IMR-90 (cell line): Measurements from ENCODE around the gene ZXDC. TPM values are rescaled to one million over a fixed set of nuclear protein-coding genes. Genes with fewer than 3 reads are reported as not detected.
A peak's percentile ranks its signal among the peaks of the same experiment; 100 is the strongest.

Experiments
- ATAC-seq: fragments of 200-7000 bp; cut with Tn5 transposase; 2 replicates; pipeline ENCODE4 v1.9.1; 2020; ENCODE audit warnings: low read depth, mild to moderate bottlenecking, moderate library complexity
- BruUV-seq: library from RNA; stranded (reverse); fragments of 400-500 nt; replicated peaks from 2 replicates; lab custom pipeline; 2021; lab: Mats Ljungman, UMichigan
- CTCF ChIA-PET: fragments of 300-600 bp; formaldehyde crosslinking; extraction: SDS; loops from one replicate; lab custom pipeline; 2021; ENCODE audit warnings: antibody characterized with exemption; lab: Yijun Ruan, JAX
- POLR2A ChIA-PET: fragments of 300-600 bp; sonication (Branson Sonifier 250); formaldehyde crosslinking; loops from one replicate; lab custom pipeline; 2022; ENCODE audit warnings: antibody characterized with exemption; ENCODE audit not compliant: unreplicated experiment; lab: Charles Lee
- DNase-seq: peaks from one replicate; pipeline ENCODE4 v3.0.0; 2013
- H2AFZ ChIP-seq: replicated peaks from 2 replicates; pipeline ENCODE3; 2013; ENCODE audit warnings: low read length, mild to moderate bottlenecking; ENCODE audit not compliant: poor library complexity
- H2AK5ac ChIP-seq: 2 replicates; pipeline ENCODE4 v1.6.1; 2013; ENCODE audit warnings: low read depth, low read length, inconsistent platforms
- H2AK9ac ChIP-seq: replicated peaks from 2 replicates; pipeline ENCODE3; 2013; ENCODE audit warnings: mild to moderate bottlenecking, low read depth, low read length, moderate library complexity; ENCODE audit not compliant: poor library complexity
- H2BK120ac ChIP-seq: 2 replicates; pipeline ENCODE4 v1.6.1; 2013; ENCODE audit warnings: low read depth, low read length, inconsistent platforms
- H2BK15ac ChIP-seq: 3 replicates; pipeline ENCODE4 v1.6.1; 2013; ENCODE audit warnings: low read depth, low read length, inconsistent platforms
- H2BK20ac ChIP-seq: 2 replicates; pipeline ENCODE4 v1.6.1; 2013; ENCODE audit warnings: low read depth, mild to moderate bottlenecking, inconsistent platforms, low read length, moderate library complexity
- H2BK5ac ChIP-seq: 2 replicates; pipeline ENCODE4 v1.6.1; 2013; ENCODE audit warnings: mild to moderate bottlenecking, low read depth, low read length, inconsistent platforms; ENCODE audit not compliant: poor library complexity, severe bottlenecking
- H3K14ac ChIP-seq: replicated peaks from 2 replicates; pipeline ENCODE4 v1.6.1; 2013; ENCODE audit warnings: low read depth, low read length, inconsistent platforms
- H3K18ac ChIP-seq: 2 replicates; pipeline ENCODE4 v1.6.1; 2013; ENCODE audit warnings: low read depth, low read length, control low read depth
- H3K23ac ChIP-seq: 2 replicates; pipeline ENCODE4 v1.6.1; 2013; ENCODE audit warnings: low read depth, low read length, inconsistent platforms
- H3K27ac ChIP-seq: 2 replicates; pipeline ENCODE4 v1.5.1; 2013; ENCODE audit warnings: mild to moderate bottlenecking, control low read depth, low read length; ENCODE audit not compliant: insufficient read depth
- H3K27me3 ChIP-seq: 2 replicates; pipeline ENCODE4 v1.6.1; 2013; ENCODE audit warnings: low read length; ENCODE audit not compliant: control insufficient read depth, insufficient read depth
- H3K36me3 ChIP-seq: 2 replicates; pipeline ENCODE4 v1.6.1; 2013; ENCODE audit warnings: low read length, mixed read lengths; ENCODE audit not compliant: control insufficient read depth, insufficient read depth
- H3K4ac ChIP-seq: 2 replicates; pipeline ENCODE4 v1.6.1; 2013; ENCODE audit warnings: low read depth, low read length, inconsistent platforms
- H3K4me1 ChIP-seq: 2 replicates; pipeline ENCODE4 v1.6.1; 2013; ENCODE audit warnings: low read length, mixed read lengths; ENCODE audit not compliant: control insufficient read depth, insufficient read depth
- H3K4me2 ChIP-seq: 2 replicates; pipeline ENCODE4 v1.6.1; 2013; ENCODE audit warnings: low read depth, mild to moderate bottlenecking, control low read depth, low read length, moderate library complexity
- H3K4me3 ChIP-seq: 2 replicates; pipeline ENCODE4 v1.5.1; 2013; ENCODE audit warnings: low read depth, mild to moderate bottlenecking, control low read depth, low read length, moderate library complexity; ENCODE audit not compliant: insufficient read depth
- H3K56ac ChIP-seq: 2 replicates; pipeline ENCODE4 v1.6.1; 2013; ENCODE audit warnings: low read length, inconsistent platforms; ENCODE audit not compliant: insufficient read depth; ENCODE audit errors: extremely low read depth
- H3K79me1 ChIP-seq, 2 experiments: 2 replicates each; pipeline ENCODE4 v1.6.1; 2013; ENCODE audit warnings: low read length in 2 of 2, inconsistent platforms in 1 of 2, low read depth in 1 of 2
- H3K9ac ChIP-seq: 2 replicates; pipeline ENCODE4 v1.6.1; 2013; ENCODE audit warnings: low read depth, low read length, control low read depth
- H3K9me1 ChIP-seq: 2 replicates; pipeline ENCODE4 v1.6.1; 2013; ENCODE audit warnings: low read length, inconsistent platforms; ENCODE audit not compliant: insufficient read depth
- H3K9me3 ChIP-seq: 2 replicates; pipeline ENCODE4 v1.6.1; 2013; ENCODE audit warnings: low read length; ENCODE audit not compliant: control insufficient read depth, insufficient read depth
- H4K20me1 ChIP-seq: 2 replicates; pipeline ENCODE4 v1.6.1; 2013; ENCODE audit warnings: low read length, inconsistent platforms; ENCODE audit not compliant: insufficient read depth
- H4K5ac ChIP-seq: 2 replicates; pipeline ENCODE4 v1.6.1; 2013; ENCODE audit warnings: mild to moderate bottlenecking, low read depth, low read length, control low read depth
- H4K8ac ChIP-seq, 2 experiments: 2 replicates each; pipeline ENCODE4 v1.6.1; 2013; ENCODE audit warnings: low read depth in 2 of 2, low read length in 2 of 2, control low read depth in 1 of 2, inconsistent platforms in 1 of 2
- H4K91ac ChIP-seq: 2 replicates; pipeline ENCODE4 v1.6.1; 2013; ENCODE audit warnings: low read depth, low read length, inconsistent platforms; ENCODE audit not compliant: insufficient read depth
- CHD1 ChIP-seq: IDR thresholded peaks from 2 replicates; pipeline ENCODE4 v1.6.1; 2012; ENCODE audit warnings: low read depth, low read length, improper control_type of control experiment
- POLR2A ChIP-seq: IDR thresholded peaks from 2 replicates; pipeline ENCODE4 v1.6.1; 2012; ENCODE audit warnings: mild to moderate bottlenecking, low read depth, low read length
- RCOR1 ChIP-seq: IDR thresholded peaks from 2 replicates; pipeline ENCODE4 v1.6.1; 2012; ENCODE audit warnings: mild to moderate bottlenecking, low read length, improper control_type of control experiment; ENCODE audit not compliant: insufficient replicate concordance
- RFX5 ChIP-seq: IDR thresholded peaks from 2 replicates; pipeline ENCODE4 v1.8.0; 2012; ENCODE audit warnings: low read depth, mild to moderate bottlenecking, low read length, moderate library complexity
- SMC3 ChIP-seq: fragments of 150-350 bp; IDR thresholded peaks from 2 replicates; pipeline ENCODE4 v1.6.1; 2016; ENCODE audit warnings: low read depth, mild to moderate bottlenecking, antibody characterized with exemption, low read length, moderate library complexity
- WGBS, 2 experiments: methylation state at CpG; one replicate each; pipeline versions ENCODE4 v1.1.5 to v1.1.7; 2013; ENCODE audit warnings: missing lambda C conversion rate in 2 of 2; ENCODE audit not compliant: insufficient read length in 1 of 2; ENCODE audit errors: extremely low coverage in 2 of 2; 5-methylcytosine and 5-hydroxymethylcytosine counted together
- dilution Hi-C: fragments of 300-500 bp; cut with HindIII; formaldehyde crosslinking; loops from one replicate; pipeline ENCODE4 v1.14.3; 2018; ENCODE audit warnings: low sequenced_read_pairs; ENCODE audit not compliant: unreplicated experiment
- in situ Hi-C: fragments of 300-500 bp; cut with MboI; formaldehyde crosslinking; loops from 3 replicates; pipeline ENCODE4 v1.14.3; 2019; ENCODE audit warnings: low sequenced_read_pairs, inconsistent platforms, mixed read lengths
- intact Hi-C: fragments of 100-400 bp; cut with micrococcal nuclease; formaldehyde crosslinking; loops from 2 replicates; pipeline ENCODE4 v1.10.0; 2022
- polyA plus RNA-seq, 3 experiments: library from polyadenylated mRNA; depleted of rRNA; stranded (reverse); fragments of >200 nt; gene quantifications; 2 replicates each; pipeline ENCODE4 v1.2.3, GENCODE V29; 2012; ENCODE audit warnings: low replicate concordance in 1 of 3
- total RNA-seq: library from RNA; depleted of rRNA; stranded (reverse); fragments of >200 nt; gene quantifications from 2 replicates; pipeline ENCODE4 v1.2.3, GENCODE V29; 2012

ZXDC gene
- total and polyA plus RNA-seq, 2 of the 4 experiments (the other 2 are of a cell fraction), result 11.5 to 14.3 TPM

DNA sequence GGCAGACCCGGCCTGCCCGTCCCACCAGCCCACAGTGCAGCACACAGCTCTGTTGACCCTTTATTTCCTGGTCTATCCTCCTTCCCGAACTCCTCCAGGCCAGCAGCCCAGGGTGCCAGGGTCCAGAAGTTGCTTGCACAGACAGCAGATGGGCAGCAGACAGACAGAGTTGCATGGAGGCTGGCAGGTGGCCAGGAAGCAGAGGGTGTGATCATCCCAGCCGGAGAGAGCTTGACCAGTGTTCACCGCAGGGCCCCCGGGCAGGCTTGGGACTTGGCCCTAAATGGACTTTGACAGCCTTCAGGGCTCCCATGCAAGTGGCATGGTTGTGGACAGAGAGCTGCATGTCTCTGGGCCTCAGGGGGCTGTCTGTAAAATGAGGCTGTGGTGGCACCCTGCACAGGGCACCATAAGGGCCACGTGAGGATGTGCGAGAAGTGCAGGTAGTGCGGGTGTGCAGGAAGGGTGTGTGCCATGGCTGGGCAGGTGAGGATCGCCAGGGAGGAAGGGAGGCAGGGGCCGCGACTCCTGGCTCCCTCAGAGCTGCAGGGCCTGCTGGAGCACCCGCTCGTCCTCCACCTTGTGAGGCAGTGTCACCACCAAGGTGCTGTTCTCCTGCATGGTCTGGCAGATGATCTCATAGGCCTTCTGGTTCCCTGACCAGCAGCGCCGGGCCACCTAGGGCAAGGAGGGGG is 6.3 kb upstream of the ZXDC start:
- H3K14ac ChIP-seq, result no peak overlapping the region
- no peak overlapping the region for H2BK120ac ChIP-seq
- no peak overlapping the region for H2AK5ac ChIP-seq
- H3K4me3 ChIP-seq, result no peak overlapping the region
- H3K36me3 ChIP-seq, result no peaks in the 10 kb centered on the region
- dilution Hi-C loops, result no loop called here
- H3K23ac ChIP-seq, result no peak overlapping the region
- CTCF ChIA-PET, result interaction anchor here (0.6 kb wide), 1 partner anchor 17 kb away, joined by 3 read pairs; no protein-coding TSS in a partner anchor
- H3K9me3 ChIP-seq, result no peaks in the 10 kb centered on the region
- H3K79me1 ChIP-seq, result no peaks in the 10 kb centered on the region
- no peaks in the 10 kb centered on the region for H3K9me1 ChIP-seq
- no TSS peak for BruUV-seq
- DNase-seq (peak; percentile 27), ATAC-seq (peak; percentile 27)
- H2AK9ac ChIP-seq, result no peak overlapping the region
- TF ChIP-seq CHD1 (no peak), SMC3 (no peak), RFX5 (no peak), POLR2A (no peak), RCOR1 (no peak)
- in situ Hi-C loops, result no loop called here
- 72% methylated on average over 8 of the region's 16 CpGs; no CpG with 5 or more reads in 1 of the 2 experiments for WGBS, 2 experiments
- no peak overlapping the region for H4K8ac ChIP-seq
- H4K91ac ChIP-seq, result no peak overlapping the region
- no peak overlapping the region for H3K18ac ChIP-seq
- no peak overlapping the region for H3K56ac ChIP-seq
- H4K5ac ChIP-seq, result no peak overlapping the region
- H3K4ac ChIP-seq, result no peak overlapping the region
- intact Hi-C loops, result no loop called here
- H3K9ac ChIP-seq, result no peak overlapping the region
- H3K4me2 ChIP-seq, result no peak overlapping the region
- peaks cover 2% of the 10 kb centered on the region; the same call in 1 of the 2 replicates for H3K27me3 ChIP-seq
- H2AFZ ChIP-seq, result no peak overlapping the region
- no peak overlapping the region for H2BK15ac ChIP-seq
- H2BK20ac ChIP-seq, result no peak overlapping the region
- H4K20me1 ChIP-seq, result no peaks in the 10 kb centered on the region
- H3K27ac ChIP-seq, result no peak overlapping the region
- no peak overlapping the region for H2BK5ac ChIP-seq
- POLR2A ChIA-PET, result interaction anchor here (0.8 kb wide), 1 partner anchor 10 kb away, joined by 5 read pairs; no protein-coding TSS in a partner anchor
- H3K4me1 ChIP-seq, result no peaks in the 10 kb centered on the region
